Measurements from ENCODE around the gene CDH13. TPM values are rescaled to one million over a fixed set of nuclear protein-coding genes. Genes with fewer than 3 reads are reported as not detected.

Gene CDH13
- total and polyA plus RNA-seq, 2 of the 8 experiments (the other 6 are each of a cell fraction or from before 2014, with no cell fraction given) = 2.3 to 2.4 TPM

GRCh38 chr16:83755391-83755790 is 1128.6 kb downstream of the CDH13 start:
- Histone ChIP-seq H3K4me3 (ENCODE audit: extremely low read depth in 1 of 4, insufficient read depth in 2 of 4, low read depth in 3 of 4, low read length in 4 of 4) (no peak overlapping the region), H3K9me3 (ENCODE audit: insufficient read depth in 2 of 2, low read depth in 1 of 2, low read length in 1 of 2) (peaks cover 5 to 7% of the 10 kb centered on the region in 2 experiments; a peak in 1 of 4 replicates), H3K4me1 (replicated peaks in 1 of 4; ENCODE audit: control insufficient read depth in 3 of 4, insufficient read depth in 4 of 4, low read length in 3 of 4) (no peaks in the 10 kb centered on the region), H3K27ac (ENCODE audit: low read depth, low read length) (no peak overlapping the region), H4K20me1 (replicated peaks in 1 of 2; ENCODE audit: control insufficient read depth in 1 of 2, insufficient read depth in 2 of 2, low read length in 2 of 2) (no peaks in the 10 kb centered on the region), H3K9ac (replicated peaks in 1 of 4; ENCODE audit: extremely low read depth in 1 of 4, low read depth in 3 of 4, low read length in 3 of 4) (no peak overlapping the region), H3K79me1 (ENCODE audit: low read depth, low read length) (no peaks in the 10 kb centered on the region), H3K23me2 (ENCODE audit: low read depth, low read length) (no peaks in the 10 kb centered on the region), H2AFZ (ENCODE audit: low read length) (no peak overlapping the region), H4K8ac (ENCODE audit: extremely low read depth, insufficient read depth, low read length) (no peak overlapping the region), H3K4ac (replicated peaks; ENCODE audit: insufficient read length, low read depth, low read length) (no peak overlapping the region), H2BK15ac (ENCODE audit: low read length) (no peak overlapping the region), H3K36me3 (ENCODE audit: control insufficient read depth in 2 of 4, insufficient read depth in 4 of 4, low read length in 3 of 4) (no peaks in the 10 kb centered on the region), H3K79me2 (ENCODE audit: control insufficient read depth in 1 of 2, insufficient read depth in 2 of 2, low read length in 2 of 2) (no peaks in the 10 kb centered on the region), H2BK120ac (replicated peaks; ENCODE audit: low read depth, low read length) (no peak overlapping the region), H2AK5ac (ENCODE audit: low read depth, low read length) (no peak overlapping the region), H3K27me3 (replicated peaks in 1 of 4; ENCODE audit: control insufficient read depth in 3 of 4, extremely low read depth in 1 of 4, insufficient read depth in 3 of 4, low read length in 3 of 4) (peaks cover 0 to 1% (median 0%) of the 10 kb centered on the region in 4 experiments; a peak in 1 of 7 replicates), H3K23ac (ENCODE audit: insufficient read length) (no peak overlapping the region), H4K5ac (ENCODE audit: insufficient read length, low read depth, low read length) (no peak overlapping the region), H2BK5ac (ENCODE audit: low read depth, low read length) (no peak overlapping the region), H3K4me2 (ENCODE audit: insufficient read depth in 1 of 2, low read depth in 2 of 2, low read length in 2 of 2) (no peak overlapping the region), H3K14ac (ENCODE audit: insufficient read length) (no peak overlapping the region), H2BK20ac (ENCODE audit: low read length) (no peak overlapping the region), H4K91ac (replicated peaks; ENCODE audit: insufficient read length, low read length) (no peak overlapping the region), H3K18ac (ENCODE audit: extremely low read depth, low read length) (no peak overlapping the region), H3K56ac (replicated peaks; ENCODE audit: insufficient read length, low read depth, low read length) (no peak overlapping the region), H2BK12ac (ENCODE audit: low read depth, low read length) (no peak overlapping the region)
- no peak for FAIRE-seq
- DNase-seq (ENCODE audit: low read depth in 1 of 2, low spot score in 2 of 2) = no peak
- ChIA-PET POLR2A (ENCODE audit: partially characterized antibody) (interaction anchor here (0.7 kb wide), 1 partner anchor 15 kb away, joined by 3 read pairs; no protein-coding TSS in a partner anchor), CTCF (ENCODE audit: partially characterized antibody) (interaction anchor here (0.7 kb wide), 1 partner anchor 309 kb away, joined by 3 read pairs; no protein-coding TSS in a partner anchor)
- TF ChIP-seq HDAC2 (IDR thresholded peaks at IDR 0.05; ENCODE audit: borderline replicate concordance in 1 of 2, low read depth in 2 of 2, low read length in 2 of 2) (no peak), EP300 (IDR thresholded peaks at IDR 0.05; ENCODE audit: borderline replicate concordance in 1 of 2, low read depth in 2 of 2, low read length in 2 of 2) (no peak), TEAD4 (IDR thresholded peaks at IDR 0.05; ENCODE audit: low read depth, low read length) (no peak), EZH2 (IDR thresholded peaks at IDR 0.05; ENCODE audit: low read depth, low read length, severe bottlenecking) (no peak), SP1 (IDR thresholded peaks at IDR 0.05; ENCODE audit: low read depth, low read length) (no peak)
